Muscle of arm (tissue), 12 donors: ENCODE measurements around the gene OLFM3. TPM values are rescaled to one million over a fixed set of nuclear protein-coding genes. Genes with fewer than 3 reads are reported as not detected.
A peak's percentile ranks its signal among the peaks of the same experiment; 100 is the strongest.

ENCODE experiments used
- DNase-seq: peaks from one replicate; pipeline ENCODE4 v3.0.0-alpha.2; 2013
- polyA plus RNA-seq, 12 donors: library from polyadenylated mRNA; unstranded; fragments of 120-200 nt; gene quantifications; one replicate each; pipeline ENCODE4 v1.2.1, GENCODE V29; 2013; ENCODE audit not compliant: insufficient read length in 12 of 12

Gene OLFM3
- polyA plus RNA-seq, 12 donors = 0.25 to 1.5 (median 0.63) TPM; not detected in 2

GRCh38 chr1:101847626-101848025 lies 149.1 kb downstream of the OLFM3 start:
- DNase-seq = peak; percentile 2

- DNase-seq = no peak
Observed at GRCh38 chr1:101846820-101847219, 149.9 kb downstream of the OLFM3 start.

GRCh38 chr1:101843160-101843559 lies 153.6 kb downstream of the OLFM3 start:
- no peak for DNase-seq

GRCh38 chr1:101841824-101842223 lies 154.9 kb downstream of the OLFM3 start:
- DNase-seq = no peak

- DNase-seq = no peak
Observed at GRCh38 chr1:101835988-101836387, 160.7 kb downstream of the OLFM3 start.

- DNase-seq = no peak
Observed at GRCh38 chr1:101833312-101833711, 163.4 kb downstream of the OLFM3 start.

- DNase-seq = no peak
Observed at GRCh38 chr1:101826416-101826815, 170.3 kb downstream of the OLFM3 start.

- DNase-seq = peak; percentile 9
Observed at GRCh38 chr1:101820071-101820470, 176.7 kb downstream of the OLFM3 start.

- no peak for DNase-seq
Observed at GRCh38 chr1:101816262-101816661, 180.5 kb downstream of the OLFM3 start.

GRCh38 chr1:101798417-101798816 lies 198.3 kb downstream of the OLFM3 start:
- no peak for DNase-seq

- DNase-seq = no peak
Observed at GRCh38 chr1:101797722-101798121, 199.0 kb downstream of the OLFM3 start.

GRCh38 chr1:101781201-101781831 lies 215.4 kb downstream of the OLFM3 start:
- no peak for DNase-seq

- DNase-seq = no peak
Observed at GRCh38 chr1:101769520-101769919, 227.2 kb downstream of the OLFM3 start.

- no peak for DNase-seq
Observed at GRCh38 chr1:101757985-101758384, 238.7 kb downstream of the OLFM3 start.

GRCh38 chr1:101756411-101756810 lies 240.3 kb downstream of the OLFM3 start:
- no peak for DNase-seq
